ENCODE results near the gene PHTF1.

PHTF1 gene

GRCh38 chr1:113759333-113760101 lies at the start of gene PHTF1:
Gene PHTF1 (minus strand): TSS chr1:113759486. CDS start chr1:113758703, 783 bp downstream.
- H3K9me3 ChIP-seq (ENCODE audit: control insufficient read depth, insufficient read depth, low read length) = no peaks in the 10 kb centered on the region
- peak within 1 kb of the TSS; percentile 80 for H3K4me3 ChIP-seq (ENCODE audit: low read length)
- WGBS (ENCODE audit: insufficient coverage, insufficient read length) = no CpG with 5 or more reads among the region's 47 CpGs
- no peaks in the 10 kb centered on the region for H3K27me3 ChIP-seq (ENCODE audit: control insufficient read depth, insufficient read depth, low read length)
- no peaks in the 10 kb centered on the region for H3K4me1 ChIP-seq (ENCODE audit: control insufficient read depth, insufficient read depth, low read length)
- no peak within 1 kb of the TSS for H3K27ac ChIP-seq (ENCODE audit: low read length)
- H3K36me3 ChIP-seq (ENCODE audit: control insufficient read depth, insufficient read depth, low read length) = no peaks in the 10 kb centered on the region
- DNase-seq (ENCODE audit: low read depth, low spot score) = peak; percentile 52

DNA sequence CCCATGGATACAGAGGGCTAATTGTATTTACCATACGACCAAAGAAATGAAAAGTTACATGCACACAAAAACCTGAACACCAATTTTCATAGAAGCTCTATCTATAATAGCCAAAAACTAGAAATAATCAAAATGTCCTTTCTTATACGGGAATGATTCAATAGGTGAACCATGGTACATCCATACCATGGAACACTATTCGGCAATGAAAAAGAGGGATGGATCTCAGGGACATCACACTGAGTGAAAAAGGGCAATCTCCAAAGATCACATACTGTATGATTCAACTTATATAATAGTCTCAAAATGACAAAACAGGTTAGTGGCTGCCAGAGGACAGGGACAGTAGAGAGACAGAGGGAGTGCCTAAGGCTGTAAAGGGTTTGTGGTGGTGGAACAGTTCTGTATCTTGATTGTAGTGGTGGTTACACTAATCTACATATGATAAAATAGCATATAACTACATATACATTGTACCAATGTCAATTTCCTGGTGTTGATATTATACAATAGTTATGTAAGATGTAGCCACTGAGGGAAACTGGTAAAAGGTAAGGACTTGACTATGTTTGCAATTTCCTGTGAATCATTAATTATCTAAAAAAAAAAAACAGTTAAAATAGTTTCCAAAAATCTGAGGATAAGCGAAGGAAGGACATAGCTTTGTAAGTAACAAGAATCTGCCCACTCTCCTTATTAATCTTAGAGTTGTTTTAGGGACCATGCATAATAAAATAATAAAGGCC lies 49.3 kb upstream of the PHTF1 start:
- H3K4me3 ChIP-seq (ENCODE audit: low read length) = no peak overlapping the region

GRCh38 chr1:113805639-113806038 lies 46.4 kb upstream of the PHTF1 start:
- Histone ChIP-seq H3K9me3 (ENCODE audit: control insufficient read depth, insufficient read depth, low read length) (no peaks in the 10 kb centered on the region), H3K4me1 (ENCODE audit: control insufficient read depth, insufficient read depth, low read length) (no peaks in the 10 kb centered on the region), H3K27me3 (ENCODE audit: control insufficient read depth, insufficient read depth, low read length) (no peaks in the 10 kb centered on the region), H3K4me3 (ENCODE audit: low read length) (no peak overlapping the region), H3K27ac (ENCODE audit: low read length) (no peak overlapping the region), H3K36me3 (ENCODE audit: control insufficient read depth, insufficient read depth, low read length) (no peaks in the 10 kb centered on the region)
- DNase-seq (ENCODE audit: low read depth, low spot score) = no peak
- no CpG with 5 or more reads among the region's 4 CpGs for WGBS (ENCODE audit: insufficient coverage, insufficient read length)

More for the DNA sequence above, 49.3 kb upstream of the PHTF1 start:
- H3K4me1 ChIP-seq (ENCODE audit: control insufficient read depth, insufficient read depth, low read length) = no peaks in the 10 kb centered on the region
- H3K27me3 ChIP-seq (ENCODE audit: control insufficient read depth, insufficient read depth, low read length) = no peaks in the 10 kb centered on the region
- no peak for DNase-seq (ENCODE audit: low read depth, low spot score)
- WGBS (ENCODE audit: insufficient coverage, insufficient read length) = no CpG with 5 or more reads among the region's 4 CpGs
- H3K36me3 ChIP-seq (ENCODE audit: control insufficient read depth, insufficient read depth, low read length) = no peaks in the 10 kb centered on the region
- no peaks in the 10 kb centered on the region for H3K9me3 ChIP-seq (ENCODE audit: control insufficient read depth, insufficient read depth, low read length)
- no peak overlapping the region for H3K27ac ChIP-seq (ENCODE audit: low read length)

GRCh38 chr1:113805256-113805531 lies 45.9 kb upstream of the PHTF1 start:
- DNase-seq (ENCODE audit: low read depth, low spot score) = no peak
- Histone ChIP-seq H3K36me3 (ENCODE audit: control insufficient read depth, insufficient read depth, low read length) (no peaks in the 10 kb centered on the region), H3K4me3 (ENCODE audit: low read length) (no peak overlapping the region), H3K4me1 (ENCODE audit: control insufficient read depth, insufficient read depth, low read length) (no peaks in the 10 kb centered on the region), H3K27ac (ENCODE audit: low read length) (no peak overlapping the region), H3K27me3 (ENCODE audit: control insufficient read depth, insufficient read depth, low read length) (no peaks in the 10 kb centered on the region), H3K9me3 (ENCODE audit: control insufficient read depth, insufficient read depth, low read length) (no peaks in the 10 kb centered on the region)
- WGBS (ENCODE audit: insufficient coverage, insufficient read length) = no CpG with 5 or more reads among the region's 6 CpGs

DNA sequence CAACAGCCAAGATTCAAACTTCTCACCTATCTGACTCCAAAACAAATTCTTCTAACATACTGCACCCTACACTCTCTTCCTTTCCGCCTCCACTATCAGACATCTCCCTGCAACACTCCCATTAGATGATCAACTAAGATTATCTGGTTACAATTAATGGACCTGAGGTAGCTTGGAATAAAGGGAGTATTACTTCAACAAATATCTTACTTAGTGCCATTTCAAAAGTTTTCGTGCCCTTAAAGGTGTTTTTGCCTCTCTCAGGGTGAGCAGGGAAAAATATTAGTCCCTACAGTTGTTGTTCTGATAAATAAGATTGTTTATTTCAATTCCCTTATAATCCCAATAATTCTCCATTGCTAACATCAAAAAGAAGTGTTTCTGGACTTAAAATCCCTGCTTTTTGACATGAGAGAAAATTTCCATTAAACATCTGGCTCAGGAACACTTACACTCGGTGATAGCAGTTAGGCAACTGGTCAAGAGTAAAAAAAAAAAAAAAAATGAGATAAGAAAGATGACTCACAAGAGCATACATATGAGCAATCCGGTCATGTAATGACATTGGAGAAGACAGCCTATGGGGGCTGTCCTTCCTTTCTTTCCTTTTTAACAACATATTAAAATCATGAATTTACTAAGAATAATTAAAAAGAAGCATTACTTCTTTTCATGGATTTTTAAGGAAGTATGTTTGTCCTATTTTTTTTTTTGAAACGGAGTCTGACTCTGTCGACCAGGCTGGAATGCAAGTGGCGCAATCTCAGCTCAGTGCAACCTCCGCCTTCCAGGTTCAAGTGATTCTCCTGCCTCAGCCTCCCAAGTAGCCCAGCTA lies 45.4 kb upstream of the PHTF1 start:
- H3K27ac ChIP-seq (ENCODE audit: low read length) = no peak overlapping the region
- no peak for DNase-seq (ENCODE audit: low read depth, low spot score)
- H3K9me3 ChIP-seq (ENCODE audit: control insufficient read depth, insufficient read depth, low read length) = no peaks in the 10 kb centered on the region
- H3K27me3 ChIP-seq (ENCODE audit: control insufficient read depth, insufficient read depth, low read length) = no peaks in the 10 kb centered on the region
- no peaks in the 10 kb centered on the region for H3K4me1 ChIP-seq (ENCODE audit: control insufficient read depth, insufficient read depth, low read length)
- H3K4me3 ChIP-seq (ENCODE audit: low read length) = no peak overlapping the region
- no CpG with 5 or more reads among the region's 8 CpGs for WGBS (ENCODE audit: insufficient coverage, insufficient read length)
- H3K36me3 ChIP-seq (ENCODE audit: control insufficient read depth, insufficient read depth, low read length) = no peaks in the 10 kb centered on the region

- Histone ChIP-seq H3K4me3 (ENCODE audit: low read length) (no peak overlapping the region), H3K36me3 (ENCODE audit: control insufficient read depth, insufficient read depth, low read length) (no peaks in the 10 kb centered on the region), H3K4me1 (ENCODE audit: control insufficient read depth, insufficient read depth, low read length) (no peaks in the 10 kb centered on the region), H3K9me3 (ENCODE audit: control insufficient read depth, insufficient read depth, low read length) (no peaks in the 10 kb centered on the region), H3K27me3 (ENCODE audit: control insufficient read depth, insufficient read depth, low read length) (no peaks in the 10 kb centered on the region), H3K27ac (ENCODE audit: low read length) (no peak overlapping the region)
- no peak for DNase-seq (ENCODE audit: low read depth, low spot score)
- no CpG with 5 or more reads among the region's 3 CpGs for WGBS (ENCODE audit: insufficient coverage, insufficient read length)
Observed at GRCh38 chr1:113802367-113803007, 43.2 kb upstream of the PHTF1 start.

DNA sequence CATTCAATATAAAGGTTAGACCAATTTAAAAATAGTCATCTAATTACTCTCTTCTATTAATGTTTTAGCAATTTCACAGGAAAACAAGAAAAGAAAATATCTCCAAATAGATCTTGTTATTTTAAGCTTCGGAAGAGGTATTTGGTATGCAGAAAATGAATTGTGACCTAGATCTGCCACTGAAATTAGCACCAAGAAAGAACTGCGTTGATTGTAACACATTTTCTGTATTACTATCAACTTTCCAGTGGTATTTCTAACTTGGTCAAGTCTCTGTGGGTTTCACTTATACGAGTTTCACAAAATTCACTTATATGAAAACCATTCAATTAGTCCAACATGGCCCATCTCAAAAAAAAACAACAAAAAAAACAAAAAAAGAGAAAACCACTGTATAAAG lies 41.2 kb upstream of the PHTF1 start:
- WGBS (ENCODE audit: insufficient coverage, insufficient read length) = no CpG with 5 or more reads among the region's 3 CpGs

GRCh38 chr1:113797472-113797871 lies 38.2 kb upstream of the PHTF1 start:
- H3K27ac ChIP-seq (ENCODE audit: low read length) = no peak overlapping the region
- H3K4me3 ChIP-seq (ENCODE audit: low read length) = no peak overlapping the region
- no CpG with 5 or more reads among the region's 4 CpGs for WGBS (ENCODE audit: insufficient coverage, insufficient read length)
- H3K4me1 ChIP-seq (ENCODE audit: control insufficient read depth, insufficient read depth, low read length) = no peaks in the 10 kb centered on the region
- H3K9me3 ChIP-seq (ENCODE audit: control insufficient read depth, insufficient read depth, low read length) = no peaks in the 10 kb centered on the region
- H3K27me3 ChIP-seq (ENCODE audit: control insufficient read depth, insufficient read depth, low read length) = no peaks in the 10 kb centered on the region
- no peak for DNase-seq (ENCODE audit: low read depth, low spot score)
- no peaks in the 10 kb centered on the region for H3K36me3 ChIP-seq (ENCODE audit: control insufficient read depth, insufficient read depth, low read length)

More for the DNA sequence above, 41.2 kb upstream of the PHTF1 start:
- no peak for DNase-seq (ENCODE audit: low read depth, low spot score)
- Histone ChIP-seq H3K27ac (ENCODE audit: low read length) (no peak overlapping the region), H3K27me3 (ENCODE audit: control insufficient read depth, insufficient read depth, low read length) (no peaks in the 10 kb centered on the region), H3K36me3 (ENCODE audit: control insufficient read depth, insufficient read depth, low read length) (no peaks in the 10 kb centered on the region), H3K4me3 (ENCODE audit: low read length) (no peak overlapping the region), H3K4me1 (ENCODE audit: control insufficient read depth, insufficient read depth, low read length) (no peaks in the 10 kb centered on the region), H3K9me3 (ENCODE audit: control insufficient read depth, insufficient read depth, low read length) (no peaks in the 10 kb centered on the region)

GRCh38 chr1:113793878-113794834 lies 34.9 kb upstream of the PHTF1 start:
- H3K36me3 ChIP-seq (ENCODE audit: control insufficient read depth, insufficient read depth, low read length) = no peaks in the 10 kb centered on the region
- no peak for DNase-seq (ENCODE audit: low read depth, low spot score)
- WGBS (ENCODE audit: insufficient coverage, insufficient read length) = no CpG with 5 or more reads among the region's 9 CpGs

More at GRCh38 chr1:113793878-113794834, 34.9 kb upstream of the PHTF1 start:
- H3K9me3 ChIP-seq (ENCODE audit: control insufficient read depth, insufficient read depth, low read length) = no peaks in the 10 kb centered on the region
- H3K4me1 ChIP-seq (ENCODE audit: control insufficient read depth, insufficient read depth, low read length) = no peaks in the 10 kb centered on the region
- no peak overlapping the region for H3K27ac ChIP-seq (ENCODE audit: low read length)
- no peaks in the 10 kb centered on the region for H3K27me3 ChIP-seq (ENCODE audit: control insufficient read depth, insufficient read depth, low read length)
- no peak overlapping the region for H3K4me3 ChIP-seq (ENCODE audit: low read length)
